ENCODE measurements around the gene SREBF2.

Gene SREBF2

GRCh38 chr22:41952713-41953112, 119.8 kb downstream of the SREBF2 start:
- H3K4me3 ChIP-seq (ENCODE audit: low read depth, low read length, poor library complexity, severe bottlenecking): no peak overlapping the region
- H3F3A ChIP-seq (ENCODE audit: insufficient read depth, low read length): no peaks in the 10 kb centered on the region
- no peaks in the 10 kb centered on the region for H3K9me2 ChIP-seq (ENCODE audit: low read depth, low read length)
- H3K9me3 ChIP-seq (ENCODE audit: low read length): no peaks in the 10 kb centered on the region
- H3K4me2 ChIP-seq (ENCODE audit: low read length): no peak overlapping the region
- H4K20me1 ChIP-seq (ENCODE audit: insufficient read depth, low read length): no peaks in the 10 kb centered on the region
- peaks cover 36% of the 10 kb centered on the region for H3K4me1 ChIP-seq (ENCODE audit: insufficient read depth, low read length, severe bottlenecking)
- H3K27ac ChIP-seq (ENCODE audit: low read depth, low read length, poor library complexity, severe bottlenecking): no peak overlapping the region
- H3K9ac ChIP-seq (ENCODE audit: low read length): no peak overlapping the region
- TF ChIP-seq CTCF (IDR thresholded peaks at IDR 0.05; ENCODE audit: low read length): no peak
- no peak for TF ChIP-seq EZH2 (IDR thresholded peaks at IDR 0.05; ENCODE audit: borderline replicate concordance, low read length)
- H3K27me3 ChIP-seq (ENCODE audit: insufficient read depth, low read length): no peaks in the 10 kb centered on the region
- no peaks in the 10 kb centered on the region for H3K36me3 ChIP-seq (ENCODE audit: insufficient read depth, low read length)
- no peak overlapping the region for H2AFZ ChIP-seq (ENCODE audit: low read length)
- H3K79me2 ChIP-seq (ENCODE audit: insufficient read depth, low read length): no peaks in the 10 kb centered on the region
